GM10266 (cell line): ENCODE data around the gene TWIST2.

Experiments
- DNase-seq: peaks from one replicate; pipeline ENCODE4 v3.0.0; 2012; ENCODE audit errors: extremely low spot score
- CTCF ChIP-seq: IDR thresholded peaks from 2 replicates; pipeline ENCODE4 v1.5.1; 2012; ENCODE audit warnings: mild to moderate bottlenecking, low read depth; ENCODE audit not compliant: control insufficient read depth, insufficient read depth; ENCODE audit errors: missing control alignments

TWIST2 gene

GRCh38 chr2:238818561-238818960 lies 29.3 kb upstream of the TWIST2 start:
- no peak for DNase-seq
- TF ChIP-seq CTCF = no peak

GRCh38 chr2:238820197-238820596 lies 27.7 kb upstream of the TWIST2 start:
- no peak for DNase-seq
- TF ChIP-seq CTCF = no peak

GRCh38 chr2:238820916-238821315 lies 27.0 kb upstream of the TWIST2 start:
- TF ChIP-seq CTCF = no peak
- DNase-seq = no peak

GRCh38 chr2:238821391-238821790 lies 26.5 kb upstream of the TWIST2 start:
- TF ChIP-seq CTCF = no peak
- no peak for DNase-seq

GRCh38 chr2:238821944-238822670 lies 25.8 kb upstream of the TWIST2 start:
- no peak for TF ChIP-seq CTCF

GRCh38 chr2:238822955-238823354 lies 24.9 kb upstream of the TWIST2 start:
- no peak for TF ChIP-seq CTCF

More at GRCh38 chr2:238821944-238822670, 25.8 kb upstream of the TWIST2 start:
- no peak for DNase-seq

GRCh38 chr2:238831177-238831576 lies 16.7 kb upstream of the TWIST2 start:
- no peak for TF ChIP-seq CTCF
- DNase-seq = no peak

More at GRCh38 chr2:238822955-238823354, 24.9 kb upstream of the TWIST2 start:
- DNase-seq = no peak
